IMR-90 (cell line): ENCODE measurements around the gene COLEC11. TPM values are rescaled to one million over a fixed set of nuclear protein-coding genes. Genes with fewer than 3 reads are reported as not detected.
"Not testable (repeated sequence)": the region's sequence is repeated elsewhere in the genome, so short reads cannot be mapped to it uniquely, and the experiment has no call there.

ENCODE experiments used
- ATAC-seq: fragments of 200-7000 bp; cut with Tn5 transposase; 2 replicates; pipeline ENCODE4 v1.9.1; 2020; ENCODE audit warnings: low read depth, mild to moderate bottlenecking, moderate library complexity
- BruUV-seq: library from RNA; stranded (reverse); fragments of 400-500 nt; replicated peaks from 2 replicates; lab custom pipeline; 2021; lab: Mats Ljungman, UMichigan
- CTCF ChIA-PET: fragments of 300-600 bp; formaldehyde crosslinking; extraction: SDS; loops from one replicate; lab custom pipeline; 2021; ENCODE audit warnings: antibody characterized with exemption; lab: Yijun Ruan, JAX
- POLR2A ChIA-PET: fragments of 300-600 bp; sonication (Branson Sonifier 250); formaldehyde crosslinking; loops from one replicate; lab custom pipeline; 2022; ENCODE audit warnings: antibody characterized with exemption; ENCODE audit not compliant: unreplicated experiment; lab: Charles Lee
- DNase-seq: peaks from one replicate; pipeline ENCODE4 v3.0.0; 2013
- H2AFZ ChIP-seq: replicated peaks from 2 replicates; pipeline ENCODE3; 2013; ENCODE audit warnings: low read length, mild to moderate bottlenecking; ENCODE audit not compliant: poor library complexity
- H2AK5ac ChIP-seq: 2 replicates; pipeline ENCODE4 v1.6.1; 2013; ENCODE audit warnings: low read depth, low read length, inconsistent platforms
- H2AK9ac ChIP-seq: replicated peaks from 2 replicates; pipeline ENCODE3; 2013; ENCODE audit warnings: mild to moderate bottlenecking, low read depth, low read length, moderate library complexity; ENCODE audit not compliant: poor library complexity
- H2BK120ac ChIP-seq: 2 replicates; pipeline ENCODE4 v1.6.1; 2013; ENCODE audit warnings: low read depth, low read length, inconsistent platforms
- H2BK15ac ChIP-seq: 3 replicates; pipeline ENCODE4 v1.6.1; 2013; ENCODE audit warnings: low read depth, low read length, inconsistent platforms
- H2BK20ac ChIP-seq: 2 replicates; pipeline ENCODE4 v1.6.1; 2013; ENCODE audit warnings: low read depth, mild to moderate bottlenecking, inconsistent platforms, low read length, moderate library complexity
- H2BK5ac ChIP-seq: 2 replicates; pipeline ENCODE4 v1.6.1; 2013; ENCODE audit warnings: mild to moderate bottlenecking, low read depth, low read length, inconsistent platforms; ENCODE audit not compliant: poor library complexity, severe bottlenecking
- H3K14ac ChIP-seq: replicated peaks from 2 replicates; pipeline ENCODE4 v1.6.1; 2013; ENCODE audit warnings: low read depth, low read length, inconsistent platforms
- H3K18ac ChIP-seq: 2 replicates; pipeline ENCODE4 v1.6.1; 2013; ENCODE audit warnings: low read depth, low read length, control low read depth
- H3K23ac ChIP-seq: 2 replicates; pipeline ENCODE4 v1.6.1; 2013; ENCODE audit warnings: low read depth, low read length, inconsistent platforms
- H3K27ac ChIP-seq: 2 replicates; pipeline ENCODE4 v1.5.1; 2013; ENCODE audit warnings: mild to moderate bottlenecking, control low read depth, low read length; ENCODE audit not compliant: insufficient read depth
- H3K27me3 ChIP-seq: 2 replicates; pipeline ENCODE4 v1.6.1; 2013; ENCODE audit warnings: low read length; ENCODE audit not compliant: control insufficient read depth, insufficient read depth
- H3K36me3 ChIP-seq: 2 replicates; pipeline ENCODE4 v1.6.1; 2013; ENCODE audit warnings: low read length, mixed read lengths; ENCODE audit not compliant: control insufficient read depth, insufficient read depth
- H3K4ac ChIP-seq: 2 replicates; pipeline ENCODE4 v1.6.1; 2013; ENCODE audit warnings: low read depth, low read length, inconsistent platforms
- H3K4me1 ChIP-seq: 2 replicates; pipeline ENCODE4 v1.6.1; 2013; ENCODE audit warnings: low read length, mixed read lengths; ENCODE audit not compliant: control insufficient read depth, insufficient read depth
- H3K4me2 ChIP-seq: 2 replicates; pipeline ENCODE4 v1.6.1; 2013; ENCODE audit warnings: low read depth, mild to moderate bottlenecking, control low read depth, low read length, moderate library complexity
- H3K4me3 ChIP-seq: 2 replicates; pipeline ENCODE4 v1.5.1; 2013; ENCODE audit warnings: low read depth, mild to moderate bottlenecking, control low read depth, low read length, moderate library complexity; ENCODE audit not compliant: insufficient read depth
- H3K56ac ChIP-seq: 2 replicates; pipeline ENCODE4 v1.6.1; 2013; ENCODE audit warnings: low read length, inconsistent platforms; ENCODE audit not compliant: insufficient read depth; ENCODE audit errors: extremely low read depth
- H3K79me1 ChIP-seq, 2 experiments: 2 replicates each; pipeline ENCODE4 v1.6.1; 2013; ENCODE audit warnings: low read length in 2 of 2, inconsistent platforms in 1 of 2, low read depth in 1 of 2
- H3K9ac ChIP-seq: 2 replicates; pipeline ENCODE4 v1.6.1; 2013; ENCODE audit warnings: low read depth, low read length, control low read depth
- H3K9me1 ChIP-seq: 2 replicates; pipeline ENCODE4 v1.6.1; 2013; ENCODE audit warnings: low read length, inconsistent platforms; ENCODE audit not compliant: insufficient read depth
- H3K9me3 ChIP-seq: 2 replicates; pipeline ENCODE4 v1.6.1; 2013; ENCODE audit warnings: low read length; ENCODE audit not compliant: control insufficient read depth, insufficient read depth
- H4K20me1 ChIP-seq: 2 replicates; pipeline ENCODE4 v1.6.1; 2013; ENCODE audit warnings: low read length, inconsistent platforms; ENCODE audit not compliant: insufficient read depth
- H4K5ac ChIP-seq: 2 replicates; pipeline ENCODE4 v1.6.1; 2013; ENCODE audit warnings: mild to moderate bottlenecking, low read depth, low read length, control low read depth
- H4K8ac ChIP-seq, 2 experiments: 2 replicates each; pipeline ENCODE4 v1.6.1; 2013; ENCODE audit warnings: low read depth in 2 of 2, low read length in 2 of 2, control low read depth in 1 of 2, inconsistent platforms in 1 of 2
- H4K91ac ChIP-seq: 2 replicates; pipeline ENCODE4 v1.6.1; 2013; ENCODE audit warnings: low read depth, low read length, inconsistent platforms; ENCODE audit not compliant: insufficient read depth
- CHD1 ChIP-seq: IDR thresholded peaks from 2 replicates; pipeline ENCODE4 v1.6.1; 2012; ENCODE audit warnings: low read depth, low read length, improper control_type of control experiment
- WGBS, 2 experiments: methylation state at CpG; one replicate each; pipeline versions ENCODE4 v1.1.5 to v1.1.7; 2013; ENCODE audit warnings: missing lambda C conversion rate in 2 of 2; ENCODE audit not compliant: insufficient read length in 1 of 2; ENCODE audit errors: extremely low coverage in 2 of 2; 5-methylcytosine and 5-hydroxymethylcytosine counted together
- dilution Hi-C: fragments of 300-500 bp; cut with HindIII; formaldehyde crosslinking; loops from one replicate; pipeline ENCODE4 v1.14.3; 2018; ENCODE audit warnings: low sequenced_read_pairs; ENCODE audit not compliant: unreplicated experiment
- in situ Hi-C: fragments of 300-500 bp; cut with MboI; formaldehyde crosslinking; loops from 3 replicates; pipeline ENCODE4 v1.14.3; 2019; ENCODE audit warnings: low sequenced_read_pairs, inconsistent platforms, mixed read lengths
- intact Hi-C: fragments of 100-400 bp; cut with micrococcal nuclease; formaldehyde crosslinking; loops from 2 replicates; pipeline ENCODE4 v1.10.0; 2022
- polyA plus RNA-seq, 3 experiments: library from polyadenylated mRNA; depleted of rRNA; stranded (reverse); fragments of >200 nt; gene quantifications; 2 replicates each; pipeline ENCODE4 v1.2.3, GENCODE V29; 2012; ENCODE audit warnings: low replicate concordance in 1 of 3
- total RNA-seq: library from RNA; depleted of rRNA; stranded (reverse); fragments of >200 nt; gene quantifications from 2 replicates; pipeline ENCODE4 v1.2.3, GENCODE V29; 2012
- TF ChIP-seq, protein P1 (sequence below): fragments of 150-350 bp; IDR thresholded peaks from 2 replicates; pipeline ENCODE4 v1.6.1; 2017; ENCODE audit warnings: mild to moderate bottlenecking, antibody characterized with exemption, low read length, low read depth

The COLEC11 gene
- total and polyA plus RNA-seq, 2 of the 4 experiments (the other 2 are of a cell fraction) = under 0.01 to 0.24 TPM

DNA sequence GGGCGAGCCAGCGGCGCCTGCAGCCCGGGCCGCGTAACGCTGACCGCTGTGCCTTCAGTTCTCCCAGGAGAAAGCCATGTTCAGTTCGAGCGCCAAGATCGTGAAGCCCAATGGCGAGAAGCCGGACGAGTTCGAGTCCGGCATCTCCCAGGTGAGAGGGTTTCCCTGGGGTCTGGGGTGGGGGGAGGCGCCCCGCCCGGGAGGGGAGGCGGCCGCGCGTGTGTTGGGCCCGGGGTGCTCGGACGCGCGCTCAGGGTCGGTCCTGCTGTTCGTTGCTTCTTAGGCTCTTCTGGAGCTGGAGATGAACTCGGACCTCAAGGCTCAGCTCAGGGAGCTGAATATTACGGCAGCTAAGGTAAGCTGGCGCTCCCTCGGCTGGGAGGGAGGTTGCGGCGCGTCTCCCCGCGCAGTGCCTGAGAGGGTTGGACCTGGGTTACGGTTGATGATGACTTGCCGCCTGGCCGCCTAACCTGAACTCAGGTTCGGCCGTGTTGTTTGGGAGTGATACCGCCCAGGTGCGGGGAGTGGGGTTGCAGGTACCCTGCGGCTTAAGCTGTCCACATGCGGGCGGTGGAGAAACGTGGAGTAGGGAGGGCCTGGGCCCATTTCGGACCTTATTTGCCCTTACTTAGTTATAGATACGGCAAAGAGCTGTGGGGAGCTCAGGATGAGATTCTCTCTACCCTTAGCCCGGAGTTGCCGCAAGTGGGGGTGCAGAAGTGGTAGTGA, 19.2 kb upstream of the COLEC11 start (continued):
- TF ChIP-seq, protein P1, sequence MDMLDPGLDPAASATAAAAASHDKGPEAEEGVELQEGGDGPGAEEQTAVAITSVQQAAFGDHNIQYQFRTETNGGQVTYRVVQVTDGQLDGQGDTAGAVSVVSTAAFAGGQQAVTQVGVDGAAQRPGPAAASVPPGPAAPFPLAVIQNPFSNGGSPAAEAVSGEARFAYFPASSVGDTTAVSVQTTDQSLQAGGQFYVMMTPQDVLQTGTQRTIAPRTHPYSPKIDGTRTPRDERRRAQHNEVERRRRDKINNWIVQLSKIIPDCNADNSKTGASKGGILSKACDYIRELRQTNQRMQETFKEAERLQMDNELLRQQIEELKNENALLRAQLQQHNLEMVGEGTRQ = no peak
- no peak for TF ChIP-seq CHD1

DNA sequence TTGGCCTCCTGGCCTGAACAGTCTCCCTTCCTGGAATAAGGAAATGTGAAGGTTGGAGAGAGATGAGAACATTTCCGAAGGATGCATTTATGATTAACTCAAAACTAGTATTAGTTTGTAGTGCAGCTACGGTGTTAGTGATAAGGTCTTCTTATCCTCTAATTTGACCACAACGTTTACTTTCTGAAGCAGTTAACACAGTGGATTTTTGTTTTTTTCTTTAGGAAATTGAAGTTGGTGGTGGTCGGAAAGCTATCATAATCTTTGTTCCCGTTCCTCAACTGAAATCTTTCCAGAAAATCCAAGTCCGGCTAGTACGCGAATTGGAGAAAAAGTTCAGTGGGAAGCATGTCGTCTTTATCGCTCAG, 18.7 kb upstream of the COLEC11 start:
- peak overlapping the region; percentile 62; the same call in 1 of the 2 replicates for H3K56ac ChIP-seq
- H4K5ac ChIP-seq, H3K27me3 ChIP-seq, H3K18ac ChIP-seq, H3K9me1 ChIP-seq, H3K9me3 ChIP-seq, intact Hi-C loops, H3K4me1 ChIP-seq, H2BK15ac ChIP-seq, ATAC-seq, H2BK120ac ChIP-seq, dilution Hi-C loops, in situ Hi-C loops, H2BK20ac ChIP-seq, CTCF ChIA-PET, DNase-seq, BruUV-seq, H2BK5ac ChIP-seq, H4K91ac ChIP-seq, H2AFZ ChIP-seq: not testable (repeated sequence)
- H3K27ac ChIP-seq = peak overlapping the region; percentile 77
- peak overlapping the region; percentile 94; the same call in 1 of the 2 replicates for H3K14ac ChIP-seq
- H3K9ac ChIP-seq = peak overlapping the region; percentile 97
- peak overlapping the region; percentile 87; the same call in 1 of the 2 replicates for H3K4ac ChIP-seq
- peak overlapping the region; percentile 90; the same call in 1 of the 2 replicates for H2AK5ac ChIP-seq
- POLR2A ChIA-PET = interaction anchor here (0.9 kb wide), 1 partner anchor 8 kb away, joined by 3 read pairs; no protein-coding TSS in a partner anchor
- H4K20me1 ChIP-seq = peaks cover 54% of the 10 kb centered on the region
- peaks cover 36% of the 10 kb centered on the region for H3K36me3 ChIP-seq
- H2AK9ac ChIP-seq = peak overlapping the region; percentile 99
- peak overlapping the region; percentile 95; the same call in 1 of the 2 replicates for H3K23ac ChIP-seq
- peak overlapping the region; percentile 19 to 53; a peak in 1 of 4 replicates for H4K8ac ChIP-seq
- 100% methylated on average over 2 of the region's 10 CpGs; no CpG with 5 or more reads in 1 of the 2 experiments for WGBS, 2 experiments
- peaks cover 12 to 33% of the 10 kb centered on the region in 2 experiments; a peak in 3 of 4 replicates for H3K79me1 ChIP-seq
- peak overlapping the region; percentile 82 for H3K4me2 ChIP-seq
- H3K4me3 ChIP-seq = peak overlapping the region; percentile 98
